HL-60 (cell line): ENCODE data around the gene MARCHF4.

Source experiments
- DNase-seq, 2 experiments: peaks; one replicate each; pipeline ENCODE4 v3.0.0-alpha.2; 2010 to 2020; ENCODE audit warnings: low read depth in 1 of 2, low spot score in 1 of 2
- H3K27ac ChIP-seq: fragments of 250-450 bp; sonication (Bioruptor Pico); replicated peaks from 2 replicates; pipeline ENCODE4 v1.5.1; 2020; ENCODE audit warnings: mild to moderate bottlenecking, moderate library complexity
- H3K27me3 ChIP-seq: fragments of 250-450 bp; sonication (Bioruptor Pico); 2 replicates; pipeline ENCODE4 v1.5.1; 2021; ENCODE audit warnings: mild to moderate bottlenecking, moderate library complexity; ENCODE audit not compliant: insufficient read depth, poor library complexity, severe bottlenecking
- H3K4me3 ChIP-seq: replicated peaks from 2 replicates; pipeline ENCODE4 v1.5.1; 2011; ENCODE audit warnings: mild to moderate bottlenecking, control low read depth, low read length; ENCODE audit not compliant: insufficient read depth
- GABPA ChIP-seq: IDR thresholded peaks from 2 replicates; pipeline ENCODE4 v1.6.1; 2012; ENCODE audit warnings: low read depth
- POLR2AphosphoS5 ChIP-seq: IDR thresholded peaks from 2 replicates; pipeline ENCODE4 v1.6.1; 2012; ENCODE audit warnings: low read depth
- SPI1 ChIP-seq: IDR thresholded peaks from 2 replicates; pipeline ENCODE4 v1.6.1; 2012; ENCODE audit warnings: low read depth, mild to moderate bottlenecking, borderline replicate concordance
- TF ChIP-seq, protein P1 (sequence below): IDR thresholded peaks from 2 replicates; pipeline ENCODE4 v1.6.1; 2012; ENCODE audit warnings: low read depth; ENCODE audit not compliant: insufficient replicate concordance
- TF ChIP-seq, protein P2 (sequence below): IDR thresholded peaks from one replicate; pipeline ENCODE4 v1.5.1; 2011; ENCODE audit warnings: low read length, control low read depth, inconsistent platforms; ENCODE audit not compliant: insufficient read depth

The MARCHF4 gene

DNA sequence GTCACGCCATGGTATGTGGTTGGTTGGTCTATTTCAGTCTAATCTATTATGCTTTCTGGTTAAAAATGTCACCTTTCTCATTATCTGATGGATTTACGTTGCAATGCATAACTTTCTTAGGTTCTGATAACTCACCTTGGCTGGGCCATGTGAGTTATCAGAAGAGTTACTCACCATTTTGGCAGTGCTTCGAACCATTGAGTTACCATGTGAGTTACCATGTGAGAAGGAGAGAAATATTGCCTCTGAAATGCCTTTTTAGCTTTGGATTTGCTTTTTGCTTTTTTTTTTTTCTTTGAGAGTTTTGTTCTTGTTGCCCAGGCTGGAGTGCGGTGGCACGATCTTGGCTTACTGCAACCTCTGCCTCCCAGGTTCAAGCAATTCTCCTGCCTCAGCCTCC lies 41.6 kb upstream of the MARCHF4 start:
- TF ChIP-seq, protein P1, sequence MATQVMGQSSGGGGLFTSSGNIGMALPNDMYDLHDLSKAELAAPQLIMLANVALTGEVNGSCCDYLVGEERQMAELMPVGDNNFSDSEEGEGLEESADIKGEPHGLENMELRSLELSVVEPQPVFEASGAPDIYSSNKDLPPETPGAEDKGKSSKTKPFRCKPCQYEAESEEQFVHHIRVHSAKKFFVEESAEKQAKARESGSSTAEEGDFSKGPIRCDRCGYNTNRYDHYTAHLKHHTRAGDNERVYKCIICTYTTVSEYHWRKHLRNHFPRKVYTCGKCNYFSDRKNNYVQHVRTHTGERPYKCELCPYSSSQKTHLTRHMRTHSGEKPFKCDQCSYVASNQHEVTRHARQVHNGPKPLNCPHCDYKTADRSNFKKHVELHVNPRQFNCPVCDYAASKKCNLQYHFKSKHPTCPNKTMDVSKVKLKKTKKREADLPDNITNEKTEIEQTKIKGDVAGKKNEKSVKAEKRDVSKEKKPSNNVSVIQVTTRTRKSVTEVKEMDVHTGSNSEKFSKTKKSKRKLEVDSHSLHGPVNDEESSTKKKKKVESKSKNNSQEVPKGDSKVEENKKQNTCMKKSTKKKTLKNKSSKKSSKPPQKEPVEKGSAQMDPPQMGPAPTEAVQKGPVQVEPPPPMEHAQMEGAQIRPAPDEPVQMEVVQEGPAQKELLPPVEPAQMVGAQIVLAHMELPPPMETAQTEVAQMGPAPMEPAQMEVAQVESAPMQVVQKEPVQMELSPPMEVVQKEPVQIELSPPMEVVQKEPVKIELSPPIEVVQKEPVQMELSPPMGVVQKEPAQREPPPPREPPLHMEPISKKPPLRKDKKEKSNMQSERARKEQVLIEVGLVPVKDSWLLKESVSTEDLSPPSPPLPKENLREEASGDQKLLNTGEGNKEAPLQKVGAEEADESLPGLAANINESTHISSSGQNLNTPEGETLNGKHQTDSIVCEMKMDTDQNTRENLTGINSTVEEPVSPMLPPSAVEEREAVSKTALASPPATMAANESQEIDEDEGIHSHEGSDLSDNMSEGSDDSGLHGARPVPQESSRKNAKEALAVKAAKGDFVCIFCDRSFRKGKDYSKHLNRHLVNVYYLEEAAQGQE = no peak
- no peak for TF ChIP-seq GABPA
- TF ChIP-seq SPI1 = no peak
- no peak for TF ChIP-seq POLR2AphosphoS5
- TF ChIP-seq, protein P2, sequence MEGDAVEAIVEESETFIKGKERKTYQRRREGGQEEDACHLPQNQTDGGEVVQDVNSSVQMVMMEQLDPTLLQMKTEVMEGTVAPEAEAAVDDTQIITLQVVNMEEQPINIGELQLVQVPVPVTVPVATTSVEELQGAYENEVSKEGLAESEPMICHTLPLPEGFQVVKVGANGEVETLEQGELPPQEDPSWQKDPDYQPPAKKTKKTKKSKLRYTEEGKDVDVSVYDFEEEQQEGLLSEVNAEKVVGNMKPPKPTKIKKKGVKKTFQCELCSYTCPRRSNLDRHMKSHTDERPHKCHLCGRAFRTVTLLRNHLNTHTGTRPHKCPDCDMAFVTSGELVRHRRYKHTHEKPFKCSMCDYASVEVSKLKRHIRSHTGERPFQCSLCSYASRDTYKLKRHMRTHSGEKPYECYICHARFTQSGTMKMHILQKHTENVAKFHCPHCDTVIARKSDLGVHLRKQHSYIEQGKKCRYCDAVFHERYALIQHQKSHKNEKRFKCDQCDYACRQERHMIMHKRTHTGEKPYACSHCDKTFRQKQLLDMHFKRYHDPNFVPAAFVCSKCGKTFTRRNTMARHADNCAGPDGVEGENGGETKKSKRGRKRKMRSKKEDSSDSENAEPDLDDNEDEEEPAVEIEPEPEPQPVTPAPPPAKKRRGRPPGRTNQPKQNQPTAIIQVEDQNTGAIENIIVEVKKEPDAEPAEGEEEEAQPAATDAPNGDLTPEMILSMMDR = no peak
- no peaks in the 10 kb centered on the region for H3K27me3 ChIP-seq
- no peak for DNase-seq
- no peak overlapping the region for H3K27ac ChIP-seq
- no peak overlapping the region for H3K4me3 ChIP-seq

DNA sequence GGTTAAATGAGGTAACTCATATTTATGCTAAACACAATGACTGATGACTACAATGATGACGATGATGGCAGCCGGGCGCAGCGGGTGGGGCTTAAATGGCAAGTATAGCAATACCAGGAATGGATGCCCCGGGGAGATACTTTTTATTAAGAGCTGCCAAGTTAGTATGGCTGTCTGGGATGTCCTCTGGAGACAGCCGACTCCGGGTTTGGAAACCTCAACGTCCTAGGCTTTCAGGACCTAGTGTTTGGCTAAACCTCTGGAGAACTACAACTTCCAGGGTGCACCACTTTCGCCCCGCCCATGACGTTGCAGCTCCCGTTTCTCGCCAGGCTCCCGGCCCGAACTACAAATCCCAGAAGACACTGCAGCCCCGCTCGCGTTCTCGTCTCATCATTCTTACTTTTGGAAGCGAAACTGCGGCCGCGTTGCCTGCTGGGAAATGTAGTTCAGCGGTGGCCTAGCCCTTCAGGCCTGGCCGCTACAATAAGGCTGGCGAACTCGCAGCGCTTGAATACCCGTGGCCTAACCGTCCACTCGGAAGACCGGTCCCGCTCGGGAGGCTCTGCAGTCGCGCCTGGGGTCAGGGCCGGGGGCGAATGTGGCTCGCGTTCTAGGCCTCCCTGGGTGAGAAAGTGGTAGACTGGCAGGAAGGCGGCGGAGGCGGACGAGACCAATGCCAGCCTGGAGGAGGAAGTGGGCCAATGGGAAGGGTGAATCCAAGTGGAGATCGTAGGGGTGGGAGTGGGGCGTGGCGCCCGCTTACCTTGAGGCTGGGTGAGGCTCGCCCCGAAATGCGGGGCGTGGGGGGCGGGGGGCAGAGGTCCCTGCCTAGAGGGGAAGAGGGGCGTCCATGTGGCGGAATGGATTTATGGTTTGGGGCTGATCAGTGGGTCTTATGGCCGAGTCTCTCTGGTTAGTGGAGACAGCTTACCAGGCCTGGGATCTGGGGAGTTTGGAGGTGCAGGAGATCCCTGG lies 40.0 kb upstream of the MARCHF4 start, which contains the start of gene SMARCAL1:
Gene SMARCAL1, plus strand, starts transcription at position 463 of the 978 bp plus-strand sequence. CDS start 2,221 bp downstream, outside the sequence.
- Histone ChIP-seq H3K4me3 (peak within 1 kb of the TSS; percentile 61), H3K27me3 (no peaks in the 10 kb centered on the region), H3K27ac (peak within 1 kb of the TSS; percentile 96)
- DNase-seq = peak; percentile 93 to 99
- TF ChIP-seq POLR2AphosphoS5 (peak; percentile 82), SPI1 (peak; percentile 81), GABPA (no peak; the same call in 1 of the 2 replicates)
- TF ChIP-seq, protein P1 = no peak

DNA sequence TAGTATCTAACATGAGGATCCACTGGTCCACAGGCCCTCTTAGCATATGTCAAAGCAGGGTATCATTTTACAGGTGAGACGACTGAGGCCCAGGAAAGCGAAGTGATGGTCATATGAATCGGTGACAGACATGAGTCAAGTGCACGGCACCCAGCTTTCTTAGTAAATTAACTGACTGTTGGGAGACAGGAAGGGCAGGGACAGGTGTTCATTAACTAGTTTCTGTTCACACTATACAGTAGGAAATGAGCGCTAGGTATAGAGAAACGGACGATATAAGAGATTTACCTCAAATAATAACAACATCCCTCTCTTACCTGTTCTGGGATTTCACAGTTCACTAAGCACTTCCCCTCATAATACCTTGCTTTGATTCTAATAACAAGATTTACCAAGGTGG lies 38.3 kb upstream of the MARCHF4 start:
- H3K4me3 ChIP-seq = no peak overlapping the region
- no peak for DNase-seq
- H3K27ac ChIP-seq = no peak overlapping the region
- no peaks in the 10 kb centered on the region for H3K27me3 ChIP-seq
- TF ChIP-seq SPI1 (no peak), POLR2AphosphoS5 (no peak), GABPA (no peak)
- TF ChIP-seq, protein P1 = no peak
- TF ChIP-seq, protein P2 = no peak
